ENCODE data around the gene IMP4.

Gene IMP4

DNA sequence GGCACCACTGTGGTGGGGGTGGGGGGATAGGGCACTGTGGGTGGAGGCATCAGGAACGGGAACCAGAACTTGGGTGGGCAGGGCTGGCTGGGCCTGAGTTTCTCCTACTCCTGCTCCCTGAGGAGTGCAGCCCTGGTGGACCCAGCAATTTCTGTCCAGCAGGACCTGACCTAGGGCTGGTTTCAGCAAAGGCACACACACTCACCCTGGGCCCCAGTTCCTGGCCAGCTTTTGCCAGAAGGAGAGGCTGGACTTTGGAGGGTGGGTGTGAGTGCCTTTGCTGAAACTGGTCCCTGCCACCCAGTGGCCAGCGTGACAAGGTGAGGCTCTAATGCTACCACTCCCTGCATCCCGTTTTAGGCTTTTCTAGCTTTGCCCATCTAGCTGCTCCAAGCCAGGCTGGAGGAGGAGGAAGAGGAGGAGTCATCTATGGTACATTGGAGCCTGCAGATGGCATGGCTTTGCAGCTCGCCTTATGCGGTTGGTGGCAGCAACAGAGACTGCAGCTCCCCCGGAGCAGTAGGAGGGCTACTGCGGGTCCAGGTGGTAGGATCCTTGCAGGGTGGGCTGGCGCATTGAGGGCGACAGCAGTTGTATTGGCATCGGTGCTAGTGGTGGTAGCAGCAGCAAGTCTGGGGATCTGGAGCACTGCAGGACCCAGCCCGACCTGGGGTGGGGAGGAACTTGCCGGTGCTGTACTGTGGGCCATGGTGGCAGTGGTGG, 40.4 kb upstream of the IMP4 start:
- Histone ChIP-seq H4K20me1 (ENCODE audit: control insufficient read depth, insufficient read depth, low read depth, low read length) (no peaks in the 10 kb centered on the region), H3K36me3 (ENCODE audit: control insufficient read depth, low read length) (no peaks in the 10 kb centered on the region), H3K27me3 (ENCODE audit: control insufficient read depth, low read length) (peaks cover 21% of the 10 kb centered on the region), H3K9me3 (ENCODE audit: control insufficient read depth, insufficient read depth, low read length) (no peaks in the 10 kb centered on the region), H3K27ac (ENCODE audit: low read depth, low read length) (no peak overlapping the region), H3K4me1 (ENCODE audit: control insufficient read depth, low read length) (no peaks in the 10 kb centered on the region), H3K4me2 (ENCODE audit: low read length) (no peak overlapping the region), H3K9me2 (replicated peaks; ENCODE audit: control insufficient read depth, low read length) (no peaks in the 10 kb centered on the region), H3K79me2 (ENCODE audit: control insufficient read depth, low read length) (no peaks in the 10 kb centered on the region), H3K4me3 (ENCODE audit: low read length) (no peak overlapping the region), H3F3A (ENCODE audit: control insufficient read depth, insufficient read depth) (no peaks in the 10 kb centered on the region)
- TF ChIP-seq, protein P1, sequence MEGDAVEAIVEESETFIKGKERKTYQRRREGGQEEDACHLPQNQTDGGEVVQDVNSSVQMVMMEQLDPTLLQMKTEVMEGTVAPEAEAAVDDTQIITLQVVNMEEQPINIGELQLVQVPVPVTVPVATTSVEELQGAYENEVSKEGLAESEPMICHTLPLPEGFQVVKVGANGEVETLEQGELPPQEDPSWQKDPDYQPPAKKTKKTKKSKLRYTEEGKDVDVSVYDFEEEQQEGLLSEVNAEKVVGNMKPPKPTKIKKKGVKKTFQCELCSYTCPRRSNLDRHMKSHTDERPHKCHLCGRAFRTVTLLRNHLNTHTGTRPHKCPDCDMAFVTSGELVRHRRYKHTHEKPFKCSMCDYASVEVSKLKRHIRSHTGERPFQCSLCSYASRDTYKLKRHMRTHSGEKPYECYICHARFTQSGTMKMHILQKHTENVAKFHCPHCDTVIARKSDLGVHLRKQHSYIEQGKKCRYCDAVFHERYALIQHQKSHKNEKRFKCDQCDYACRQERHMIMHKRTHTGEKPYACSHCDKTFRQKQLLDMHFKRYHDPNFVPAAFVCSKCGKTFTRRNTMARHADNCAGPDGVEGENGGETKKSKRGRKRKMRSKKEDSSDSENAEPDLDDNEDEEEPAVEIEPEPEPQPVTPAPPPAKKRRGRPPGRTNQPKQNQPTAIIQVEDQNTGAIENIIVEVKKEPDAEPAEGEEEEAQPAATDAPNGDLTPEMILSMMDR (IDR thresholded peaks at IDR 0.05; ENCODE audit: low read depth, low read length, poor library complexity, severe bottlenecking), result no peak
- TF ChIP-seq EZH2phosphoT487 (IDR thresholded peaks at IDR 0.05; ENCODE audit: borderline replicate concordance, low read length), result no peak

DNA sequence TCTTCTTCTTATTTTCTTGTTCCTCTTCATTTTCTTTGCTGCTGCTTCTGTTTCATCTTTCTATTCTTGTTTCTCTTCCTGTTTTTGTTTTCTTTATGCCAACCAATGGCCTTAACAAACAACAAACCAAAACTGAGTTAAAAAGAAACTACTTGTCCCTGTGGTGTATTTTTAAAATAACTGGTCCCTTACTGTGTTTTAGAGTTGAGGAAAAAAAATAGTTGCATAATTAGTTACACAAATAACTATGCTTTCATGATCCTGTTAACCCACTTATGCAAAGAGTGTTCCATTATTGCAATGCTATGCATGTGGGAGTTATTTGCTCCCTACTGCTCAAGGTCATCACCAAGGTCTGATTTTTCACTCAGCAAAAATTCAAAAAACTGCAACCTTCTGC, 39.5 kb upstream of the IMP4 start:
- Histone ChIP-seq H3K9me2 (replicated peaks; ENCODE audit: control insufficient read depth, low read length) (no peaks in the 10 kb centered on the region), H3F3A (ENCODE audit: control insufficient read depth, insufficient read depth) (no peaks in the 10 kb centered on the region), H4K20me1 (ENCODE audit: control insufficient read depth, insufficient read depth, low read depth, low read length) (no peaks in the 10 kb centered on the region), H3K4me2 (ENCODE audit: low read length) (no peak overlapping the region), H3K27ac (ENCODE audit: low read depth, low read length) (no peak overlapping the region), H3K4me3 (ENCODE audit: low read length) (no peak overlapping the region), H3K27me3 (ENCODE audit: control insufficient read depth, low read length) (peaks cover 15% of the 10 kb centered on the region), H3K79me2 (ENCODE audit: control insufficient read depth, low read length) (no peaks in the 10 kb centered on the region), H3K36me3 (ENCODE audit: control insufficient read depth, low read length) (no peaks in the 10 kb centered on the region), H3K9me3 (ENCODE audit: control insufficient read depth, insufficient read depth, low read length) (no peaks in the 10 kb centered on the region), H3K4me1 (ENCODE audit: control insufficient read depth, low read length) (no peaks in the 10 kb centered on the region)
- TF ChIP-seq, protein P1 (IDR thresholded peaks at IDR 0.05; ENCODE audit: low read depth, low read length, poor library complexity, severe bottlenecking), result no peak
- TF ChIP-seq EZH2phosphoT487 (IDR thresholded peaks at IDR 0.05; ENCODE audit: borderline replicate concordance, low read length), result no peak

DNA sequence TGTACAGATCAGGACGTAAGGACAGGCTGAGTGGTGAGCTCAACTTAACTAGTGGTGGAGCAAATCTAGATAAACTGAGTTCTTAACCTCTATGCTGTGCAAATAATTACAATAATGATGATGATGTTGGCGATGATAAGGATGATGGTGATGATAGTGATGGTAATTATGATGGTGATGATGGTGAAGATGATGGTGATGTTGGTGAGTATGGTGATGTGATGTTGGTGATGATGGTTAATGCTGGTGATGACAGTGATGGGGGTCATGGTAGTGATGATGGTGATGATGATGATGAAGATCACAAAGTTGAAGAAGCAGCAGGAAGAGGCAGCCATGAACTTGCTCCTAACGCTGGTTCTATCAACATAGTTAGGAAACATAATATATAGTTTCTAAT, 38.0 kb upstream of the IMP4 start:
- Histone ChIP-seq H3K9me3 (ENCODE audit: control insufficient read depth, insufficient read depth, low read length) (no peaks in the 10 kb centered on the region), H3K36me3 (ENCODE audit: control insufficient read depth, low read length) (no peaks in the 10 kb centered on the region), H3K27ac (ENCODE audit: low read depth, low read length) (no peak overlapping the region), H3F3A (ENCODE audit: control insufficient read depth, insufficient read depth) (no peaks in the 10 kb centered on the region), H3K4me1 (ENCODE audit: control insufficient read depth, low read length) (no peaks in the 10 kb centered on the region), H3K4me3 (ENCODE audit: low read length) (no peak overlapping the region), H3K9me2 (replicated peaks; ENCODE audit: control insufficient read depth, low read length) (no peaks in the 10 kb centered on the region), H4K20me1 (ENCODE audit: control insufficient read depth, insufficient read depth, low read depth, low read length) (no peaks in the 10 kb centered on the region), H3K27me3 (ENCODE audit: control insufficient read depth, low read length) (peaks cover 15% of the 10 kb centered on the region), H3K79me2 (ENCODE audit: control insufficient read depth, low read length) (no peaks in the 10 kb centered on the region), H3K4me2 (ENCODE audit: low read length) (no peak overlapping the region)
- TF ChIP-seq, protein P1 (IDR thresholded peaks at IDR 0.05; ENCODE audit: low read depth, low read length, poor library complexity, severe bottlenecking), result no peak
- no peak for TF ChIP-seq EZH2phosphoT487 (IDR thresholded peaks at IDR 0.05; ENCODE audit: borderline replicate concordance, low read length)
